Measurements from ENCODE around the gene MRPS35.

DNA sequence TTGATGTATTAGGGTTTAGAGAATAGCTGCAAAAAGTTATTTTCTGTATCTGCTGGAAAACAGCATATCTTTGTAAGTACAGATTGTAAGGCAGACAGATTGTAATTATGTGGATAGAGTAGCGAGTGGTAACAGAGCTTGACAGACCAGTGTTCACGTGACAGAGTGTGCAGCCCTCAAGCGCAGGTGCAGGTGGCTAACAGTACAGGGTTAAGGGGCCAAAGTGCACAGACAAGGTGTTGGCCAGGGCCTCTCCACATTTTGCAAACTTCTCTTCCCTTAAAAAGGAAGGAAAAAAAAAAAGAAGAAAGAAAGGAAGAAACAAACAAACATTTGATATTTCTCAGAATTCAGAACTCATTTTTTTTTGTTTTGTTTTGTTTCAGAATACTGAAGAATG, 44.2 kb downstream of the MRPS35 start:
- TF ChIP-seq CTCF (IDR thresholded peaks at IDR 0.05) = no peak
- TF ChIP-seq POLR2AphosphoS5 (IDR thresholded peaks at IDR 0.05) = no peak
- no peak for TF ChIP-seq POLR2A (IDR thresholded peaks at IDR 0.05; ENCODE audit: low read depth)
